Body of pancreas (tissue), 4 donors: Measurements from ENCODE around the gene AZGP1.

Experiments used
- CTCF ChIP-seq, 7 experiments: fragments of 450-650 bp in 4 of 7; fragments of 200-600 bp in 3 of 7; sonication (generic) in 3 of 7; IDR thresholded peaks; one replicate each; pipeline ENCODE4 v1.5.1; 2016 to 2019; ENCODE audit warnings: antibody characterized with exemption in 7 of 7
- POLR2A ChIP-seq, 3 donors: fragments of 450-650 bp; IDR thresholded peaks; one replicate each; pipeline ENCODE4 v1.6.1; 2016; ENCODE audit warnings: antibody characterized with exemption in 3 of 3, mild to moderate bottlenecking in 2 of 3

DNA sequence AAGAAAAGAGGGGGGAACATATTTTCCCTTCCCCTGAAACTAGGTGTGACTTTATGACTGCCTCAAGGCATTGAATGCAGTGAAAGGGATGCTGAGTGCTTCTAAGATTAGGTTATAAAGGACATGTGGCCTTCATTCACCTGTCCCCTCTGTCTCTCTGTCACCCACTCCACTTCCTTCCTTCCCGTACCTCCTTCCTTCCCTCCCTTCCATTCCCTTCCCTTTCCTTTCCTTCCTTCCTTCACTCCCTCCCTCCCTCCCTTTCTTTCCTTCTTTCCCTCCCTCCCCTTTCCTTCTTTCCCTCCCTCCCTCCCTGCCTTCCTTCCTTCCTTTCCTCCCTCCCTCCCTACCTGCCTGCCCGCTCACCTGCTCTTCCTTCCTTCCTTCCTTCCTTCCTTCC is 35.1 kb upstream of the AZGP1 start:
- no peak for TF ChIP-seq CTCF (IDR thresholded peaks at IDR 0.05)
- no peak for TF ChIP-seq POLR2A (IDR thresholded peaks at IDR 0.05)
